Measurements from ENCODE around the gene PPP1R1B. TPM values are rescaled to one million over a fixed set of nuclear protein-coding genes. Genes with fewer than 3 reads are reported as not detected.
A peak's percentile ranks its signal among the peaks of the same experiment; 100 is the strongest.

PPP1R1B gene
- total and polyA plus RNA-seq, 12 donors = 0.28 to 2.1 (median 0.66) TPM; not detected in 1

DNA sequence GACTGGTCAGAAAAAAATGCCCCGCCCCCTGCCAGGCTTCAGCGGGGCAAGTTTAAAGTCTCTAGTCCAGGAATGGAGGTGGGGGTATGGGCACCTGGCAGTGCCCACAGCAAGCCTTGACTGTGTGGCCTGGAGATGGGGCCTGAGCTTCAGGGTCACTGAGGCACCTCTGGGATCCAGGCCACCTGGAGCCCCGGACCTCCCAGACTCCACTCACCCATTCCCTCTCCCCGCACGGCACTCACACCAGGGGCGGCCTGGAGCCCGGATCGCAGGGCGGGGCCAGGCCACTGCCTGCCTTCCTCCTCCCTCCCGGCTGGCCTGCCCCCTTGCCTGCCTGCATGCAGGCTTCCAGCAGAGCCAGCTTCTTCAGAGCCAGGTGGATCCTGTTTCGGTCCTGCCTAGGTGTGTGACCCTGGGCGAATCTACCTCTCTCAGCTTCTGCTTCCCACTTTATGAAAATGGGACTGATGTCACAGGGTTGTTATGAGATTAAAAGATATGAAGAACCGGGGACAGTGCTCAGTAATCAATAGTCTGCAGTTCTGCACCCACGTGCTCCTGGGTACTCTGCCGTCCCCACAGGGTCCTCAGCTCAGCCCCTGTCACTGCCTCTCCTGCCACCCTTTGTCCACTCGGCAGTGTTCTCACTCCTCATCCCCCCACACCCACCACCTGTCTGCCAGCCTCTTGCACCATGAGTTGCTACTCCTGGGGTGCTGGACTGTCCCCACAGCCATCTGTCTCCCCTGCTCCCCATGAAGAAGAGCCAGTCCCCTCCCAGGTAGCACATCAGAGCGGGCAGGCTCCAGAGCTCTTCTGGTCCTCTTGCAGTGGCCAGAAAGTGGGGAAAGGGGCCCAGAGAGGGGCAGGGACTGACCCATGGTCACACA, 37.2 kb downstream of the PPP1R1B start:
- H3K27me3 ChIP-seq = peaks cover 0 to 34% (median 1%) of the 10 kb centered on the region in 7 donors
- H3K36me3 ChIP-seq = peaks cover 0 to 38% (median 5%) of the 10 kb centered on the region in 9 donors
- DNase-seq (peak in 1 of 2 donors; percentile 66), ATAC-seq (peak in 3 of 8 donors; percentile 4 to 27 (median 16))
- intact Hi-C loops (cut with DNase I) = no loop called here
- TF ChIP-seq, protein P1, sequence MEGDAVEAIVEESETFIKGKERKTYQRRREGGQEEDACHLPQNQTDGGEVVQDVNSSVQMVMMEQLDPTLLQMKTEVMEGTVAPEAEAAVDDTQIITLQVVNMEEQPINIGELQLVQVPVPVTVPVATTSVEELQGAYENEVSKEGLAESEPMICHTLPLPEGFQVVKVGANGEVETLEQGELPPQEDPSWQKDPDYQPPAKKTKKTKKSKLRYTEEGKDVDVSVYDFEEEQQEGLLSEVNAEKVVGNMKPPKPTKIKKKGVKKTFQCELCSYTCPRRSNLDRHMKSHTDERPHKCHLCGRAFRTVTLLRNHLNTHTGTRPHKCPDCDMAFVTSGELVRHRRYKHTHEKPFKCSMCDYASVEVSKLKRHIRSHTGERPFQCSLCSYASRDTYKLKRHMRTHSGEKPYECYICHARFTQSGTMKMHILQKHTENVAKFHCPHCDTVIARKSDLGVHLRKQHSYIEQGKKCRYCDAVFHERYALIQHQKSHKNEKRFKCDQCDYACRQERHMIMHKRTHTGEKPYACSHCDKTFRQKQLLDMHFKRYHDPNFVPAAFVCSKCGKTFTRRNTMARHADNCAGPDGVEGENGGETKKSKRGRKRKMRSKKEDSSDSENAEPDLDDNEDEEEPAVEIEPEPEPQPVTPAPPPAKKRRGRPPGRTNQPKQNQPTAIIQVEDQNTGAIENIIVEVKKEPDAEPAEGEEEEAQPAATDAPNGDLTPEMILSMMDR (IDR thresholded peaks at IDR 0.05) = no peak
- WGBS, 2 donors = 28 to 37% methylated on average over 17 of the region's 17 CpGs
- peak overlapping the region in 9 of 10 donors; percentile 26 to 77 (median 53) for H3K4me3 ChIP-seq
- no peaks in the 10 kb centered on the region for H3K9me3 ChIP-seq
- H3K27ac ChIP-seq = peak overlapping the region; percentile 88 to 98 (median 94)
- peaks cover 38 to 90% (median 80%) of the 10 kb centered on the region in 9 donors for H3K4me1 ChIP-seq

DNA sequence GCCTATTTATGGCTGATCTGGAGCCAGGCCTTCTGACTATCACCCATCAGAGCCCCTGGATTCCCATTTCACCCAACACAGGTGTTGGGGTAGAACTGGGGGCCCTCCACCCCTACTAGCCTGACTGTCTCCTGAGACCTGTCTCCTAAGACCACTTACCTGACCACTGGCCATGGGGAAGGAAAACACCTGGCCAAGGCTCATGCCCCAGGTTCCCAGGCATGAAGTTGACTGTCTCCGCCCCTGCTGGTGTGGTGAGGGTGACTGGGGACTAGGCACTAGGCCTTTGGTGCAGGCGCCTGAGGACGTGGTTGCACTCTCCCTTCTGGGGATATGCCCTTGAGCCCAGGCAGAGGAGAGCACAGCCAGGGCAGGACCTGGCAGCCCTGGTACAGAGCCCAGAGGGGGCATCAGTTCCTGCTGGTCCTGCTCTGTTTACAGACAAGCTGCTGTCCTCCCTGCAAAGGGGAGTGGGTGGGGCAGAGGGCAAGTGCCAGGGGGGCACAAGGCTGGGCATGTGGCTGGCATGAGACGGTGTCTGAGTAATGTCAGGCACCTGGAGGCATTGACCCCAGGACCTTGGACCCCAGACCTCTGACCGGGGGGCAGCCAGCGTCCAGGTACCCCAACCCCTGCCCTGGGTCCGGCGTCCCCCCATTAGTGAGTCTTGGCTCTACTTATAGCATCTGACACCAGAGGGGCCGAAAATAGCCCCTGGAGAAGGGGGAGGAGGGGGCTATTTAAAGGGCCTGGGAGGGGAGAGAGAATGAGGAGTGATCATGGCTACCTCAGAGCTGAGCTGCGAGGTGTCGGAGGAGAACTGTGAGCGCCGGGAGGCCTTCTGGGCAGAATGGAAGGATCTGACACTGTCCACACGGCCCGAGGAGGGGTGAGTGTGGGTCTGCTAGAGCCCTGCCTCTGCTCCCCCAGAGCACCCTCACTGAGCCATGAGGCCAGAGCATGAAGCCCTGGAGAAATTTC, 38.1 kb downstream of the PPP1R1B start, which contains the start of gene TCAP:
TCAP (plus strand) TSS at position 769 of the 981 bp plus-strand sequence; CDS start at position 780, 11 bp downstream.
- peak; percentile 30 to 73 (median 58) for ATAC-seq
- intact Hi-C loops (cut with DNase I) = loop anchor here in 2 of 10 donors (5.0 kb wide), 2 partner anchors 43 to 87 kb away; no protein-coding TSS in a partner anchor
- H3K36me3 ChIP-seq = peaks cover 0 to 29% (median 5%) of the 10 kb centered on the region in 9 donors
- peak within 1 kb of the TSS; percentile 21 to 77 (median 52) for H3K4me3 ChIP-seq
- peak within 1 kb of the TSS; percentile 88 to 98 (median 94) for H3K27ac ChIP-seq
- 24 to 33% methylated on average over 15 of the region's 15 CpGs for WGBS, 2 donors
- DNase-seq = peak; percentile 71 to 75
- H3K4me1 ChIP-seq = peaks cover 37 to 83% (median 73%) of the 10 kb centered on the region in 9 donors
- H3K9me3 ChIP-seq = no peaks in the 10 kb centered on the region
- TF ChIP-seq, protein P1 (IDR thresholded peaks at IDR 0.05) = no peak
- peaks cover 0 to 43% (median 8%) of the 10 kb centered on the region in 7 donors for H3K27me3 ChIP-seq

DNA sequence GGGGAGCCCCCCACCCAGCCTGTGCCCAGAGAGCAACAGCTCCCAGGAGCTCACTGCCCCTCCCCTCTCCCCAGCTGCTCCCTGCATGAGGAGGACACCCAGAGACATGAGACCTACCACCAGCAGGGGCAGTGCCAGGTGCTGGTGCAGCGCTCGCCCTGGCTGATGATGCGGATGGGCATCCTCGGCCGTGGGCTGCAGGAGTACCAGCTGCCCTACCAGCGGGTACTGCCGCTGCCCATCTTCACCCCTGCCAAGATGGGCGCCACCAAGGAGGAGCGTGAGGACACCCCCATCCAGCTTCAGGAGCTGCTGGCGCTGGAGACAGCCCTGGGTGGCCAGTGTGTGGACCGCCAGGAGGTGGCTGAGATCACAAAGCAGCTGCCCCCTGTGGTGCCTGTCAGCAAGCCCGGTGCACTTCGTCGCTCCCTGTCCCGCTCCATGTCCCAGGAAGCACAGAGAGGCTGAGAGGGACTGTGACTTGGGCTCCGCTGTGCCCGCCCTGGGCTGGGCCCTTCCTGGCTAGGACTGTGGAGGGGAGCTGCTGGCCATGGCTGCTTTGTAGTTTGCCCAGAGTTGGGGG, 39.0 kb downstream of the PPP1R1B start:
- H3K27me3 ChIP-seq = peaks cover 0 to 51% (median 8%) of the 10 kb centered on the region in 7 donors

More for the DNA sequence above, 39.0 kb downstream of the PPP1R1B start:
- Histone ChIP-seq H3K4me3 (peak overlapping the region; percentile 21 to 77 (median 52)), H3K4me1 (peaks cover 29 to 80% (median 65%) of the 10 kb centered on the region in 9 donors), H3K36me3 (peaks cover 0 to 20% (median 2%) of the 10 kb centered on the region in 9 donors), H3K27ac (peak overlapping the region; percentile 88 to 98 (median 94)), H3K9me3 (no peaks in the 10 kb centered on the region)
- TF ChIP-seq, protein P1 (IDR thresholded peaks at IDR 0.05) = peak in 2 of 9 donors; percentile 10 to 16
- 39 to 51% methylated on average over 17 of the region's 17 CpGs for WGBS, 2 donors
- intact Hi-C loops (cut with DNase I) = loop anchor here in 2 of 10 donors (5.0 kb wide), 2 partner anchors 43 to 87 kb away; no protein-coding TSS in a partner anchor
- ATAC-seq (peak in 7 of 8 donors; percentile 1 to 26 (median 5)), DNase-seq (peak in 1 of 2 donors; percentile 40)
